Gastrocnemius medialis (tissue), 4 donors: Measurements from ENCODE around the gene COL25A1. TPM values are rescaled to one million over a fixed set of nuclear protein-coding genes. Genes with fewer than 3 reads are reported as not detected.

Experiments
- ATAC-seq, 2 donors: fragments of 150-250 bp; one replicate each; pipeline ENCODE4 v1.9.1; 2016
- DNase-seq, 2 donors: peaks; one replicate each; pipeline ENCODE4 v3.0.0-alpha.2; 2019
- H3K27ac ChIP-seq, 4 donors: fragments of 200-600 bp; sonication (generic); 1 replicate in 1 of 4; 2 replicates in 3 of 4; pipeline ENCODE4 v1.5.1; 2016 to 2018; ENCODE audit warnings: mild to moderate bottlenecking in 2 of 4, moderate library complexity in 1 of 4
- H3K27me3 ChIP-seq, 3 donors: fragments of 200-600 bp; sonication (generic) in 2 of 3; 1 replicate in 1 of 3; 2 replicates in 2 of 3; pipeline versions ENCODE4 v1.5.1 to v1.6.0; 2016 to 2019; ENCODE audit warnings: mild to moderate bottlenecking in 1 of 3, moderate library complexity in 1 of 3
- H3K36me3 ChIP-seq, 2 donors: fragments of 200-600 bp; sonication (generic) in 1 of 2; one replicate each; pipeline ENCODE4 v1.5.1; 2017 to 2018
- H3K4me1 ChIP-seq, 2 donors: fragments of 200-600 bp; sonication (generic) in 1 of 2; one replicate each; pipeline ENCODE4 v1.5.1; 2016 to 2017; ENCODE audit warnings: mild to moderate bottlenecking in 2 of 2
- H3K4me3 ChIP-seq, 4 donors: fragments of 200-600 bp; sonication (generic) in 3 of 4; 1 replicate in 1 of 4; 2 replicates in 3 of 4; pipeline ENCODE4 v1.5.1; 2016 to 2019; ENCODE audit warnings: mild to moderate bottlenecking in 2 of 4
- H3K9me3 ChIP-seq, 3 donors: fragments of 200-600 bp; sonication (generic) in 2 of 3; 1 replicate in 1 of 3; 2 replicates in 2 of 3; pipeline ENCODE4 v1.5.1; 2016 to 2019
- POLR2A ChIP-seq, 2 donors: fragments of 450-650 bp; IDR thresholded peaks; one replicate each; pipeline ENCODE4 v1.6.1; 2017; ENCODE audit warnings: antibody characterized with exemption in 2 of 2, mild to moderate bottlenecking in 2 of 2, moderate library complexity in 2 of 2
- in situ Hi-C, 4 donors: fragments of 200-750 bp; cut with MboI; loops; one replicate each; pipeline versions ENCODE4 v1.15.0 to v1.8.0; 2017; ENCODE audit warnings: low sequenced_read_pairs in 4 of 4
- intact Hi-C: fragments of 100-400 bp; cut with DNase I; formaldehyde crosslinking; loops from one replicate; pipeline ENCODE4 v1.15.1; 2023; ENCODE audit warnings: low total_unique reads
- total RNA-seq, 4 donors: library from RNA; depleted of rRNA; stranded (reverse); fragments of >200 nt; gene quantifications; one replicate each; pipeline versions ENCODE4 v1.1.0 to v1.2.3, GENCODE V29; 2016
- TF ChIP-seq, protein P1 (sequence below), 5 experiments: fragments of 450-650 bp in 3 of 5; fragments of 200-600 bp in 2 of 5; sonication (generic) in 2 of 5; IDR thresholded peaks in 4 of 5; conservative IDR thresholded peaks in 1 of 5; 1 replicate in 4 of 5; 2 replicates in 1 of 5; pipeline ENCODE4 v1.5.1; 2016 to 2019; ENCODE audit warnings: antibody characterized with exemption in 5 of 5, mild to moderate bottlenecking in 3 of 5, moderate library complexity in 3 of 5

COL25A1 gene
- total RNA-seq, 4 donors from 2014 or later: 0.27 to 2.0 (median 0.85) TPM; not detected in 1

DNA sequence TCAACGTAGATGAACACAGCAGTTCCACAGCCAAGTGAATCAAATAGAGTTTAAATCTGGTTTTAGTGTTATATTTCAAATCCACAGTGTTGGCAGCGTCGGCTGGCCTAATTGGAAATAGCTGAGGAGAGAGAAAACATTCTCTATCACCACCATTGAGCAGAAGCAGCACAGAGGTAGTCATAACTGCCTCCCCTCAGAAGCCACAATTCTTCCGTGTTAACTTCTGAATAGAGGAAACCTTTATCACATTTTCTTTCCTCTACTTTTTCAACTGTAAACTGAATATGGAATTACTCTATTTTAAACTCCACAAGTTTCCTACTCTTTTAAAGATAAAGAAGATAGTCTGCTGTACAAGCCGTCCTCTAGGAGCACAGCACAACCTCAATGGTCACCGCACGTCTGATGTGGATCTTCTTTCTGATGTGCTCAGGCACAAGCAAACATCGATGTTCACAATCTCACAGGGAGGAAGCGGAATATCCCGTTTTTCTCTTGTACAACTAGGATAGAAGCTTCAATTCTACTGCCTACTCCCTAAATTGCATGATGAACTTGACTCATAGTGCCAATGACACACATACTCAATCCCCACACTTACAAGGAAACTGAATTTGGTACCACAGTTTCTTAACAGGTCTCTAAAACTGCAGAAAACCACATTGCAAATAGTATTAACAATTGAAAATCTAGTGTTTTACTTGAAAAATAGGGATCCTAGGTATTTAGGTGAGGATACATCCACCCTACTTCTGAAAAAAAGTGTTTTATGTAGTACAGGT, 321.8 kb downstream of the COL25A1 start:
- no peak for ATAC-seq
- TF ChIP-seq POLR2A (IDR thresholded peaks at IDR 0.05): no peak
- TF ChIP-seq, protein P1, sequence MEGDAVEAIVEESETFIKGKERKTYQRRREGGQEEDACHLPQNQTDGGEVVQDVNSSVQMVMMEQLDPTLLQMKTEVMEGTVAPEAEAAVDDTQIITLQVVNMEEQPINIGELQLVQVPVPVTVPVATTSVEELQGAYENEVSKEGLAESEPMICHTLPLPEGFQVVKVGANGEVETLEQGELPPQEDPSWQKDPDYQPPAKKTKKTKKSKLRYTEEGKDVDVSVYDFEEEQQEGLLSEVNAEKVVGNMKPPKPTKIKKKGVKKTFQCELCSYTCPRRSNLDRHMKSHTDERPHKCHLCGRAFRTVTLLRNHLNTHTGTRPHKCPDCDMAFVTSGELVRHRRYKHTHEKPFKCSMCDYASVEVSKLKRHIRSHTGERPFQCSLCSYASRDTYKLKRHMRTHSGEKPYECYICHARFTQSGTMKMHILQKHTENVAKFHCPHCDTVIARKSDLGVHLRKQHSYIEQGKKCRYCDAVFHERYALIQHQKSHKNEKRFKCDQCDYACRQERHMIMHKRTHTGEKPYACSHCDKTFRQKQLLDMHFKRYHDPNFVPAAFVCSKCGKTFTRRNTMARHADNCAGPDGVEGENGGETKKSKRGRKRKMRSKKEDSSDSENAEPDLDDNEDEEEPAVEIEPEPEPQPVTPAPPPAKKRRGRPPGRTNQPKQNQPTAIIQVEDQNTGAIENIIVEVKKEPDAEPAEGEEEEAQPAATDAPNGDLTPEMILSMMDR (IDR thresholded peaks at IDR 0.05 in 4 of 5, conservative IDR thresholded peaks at IDR 0.05 in 1 of 5): no peak
- no peaks in the 10 kb centered on the region for H3K36me3 ChIP-seq
- DNase-seq: no peak
- H3K9me3 ChIP-seq: no peaks in the 10 kb centered on the region
- H3K4me3 ChIP-seq: no peak overlapping the region
- H3K27ac ChIP-seq: no peak overlapping the region
- no peaks in the 10 kb centered on the region for H3K4me1 ChIP-seq
- intact Hi-C loops (no loop called here), in situ Hi-C loops (no loop called here)
- H3K27me3 ChIP-seq: no peaks in the 10 kb centered on the region

DNA sequence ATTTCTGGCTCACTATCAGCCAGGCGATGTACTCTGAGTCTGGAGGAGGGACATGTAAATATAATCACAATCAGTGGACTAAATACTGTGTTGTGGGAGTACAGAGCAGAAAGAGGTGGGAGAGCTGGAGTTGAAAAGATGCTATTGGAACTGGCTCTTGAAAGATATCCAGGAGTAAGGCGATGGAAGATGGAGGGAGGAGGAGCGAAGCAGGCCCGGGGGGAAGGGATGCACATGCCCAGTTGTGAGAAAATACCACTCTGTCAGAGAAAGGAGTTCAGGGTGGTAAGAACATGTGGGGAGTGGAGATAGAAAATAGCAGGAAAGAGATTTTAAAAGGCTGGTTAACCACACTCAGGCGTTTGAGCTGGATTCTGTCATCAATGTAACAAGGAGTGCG, 322.7 kb downstream of the COL25A1 start:
- no peak for ATAC-seq
- Histone ChIP-seq H3K4me3 (no peak overlapping the region), H3K36me3 (no peaks in the 10 kb centered on the region), H3K27ac (no peak overlapping the region), H3K4me1 (no peaks in the 10 kb centered on the region), H3K9me3 (no peaks in the 10 kb centered on the region), H3K27me3 (no peaks in the 10 kb centered on the region)
- no peak for TF ChIP-seq POLR2A (IDR thresholded peaks at IDR 0.05)
- TF ChIP-seq, protein P1 (IDR thresholded peaks at IDR 0.05 in 4 of 5, conservative IDR thresholded peaks at IDR 0.05 in 1 of 5): no peak
- intact Hi-C loops: no loop called here
- no peak for DNase-seq
- in situ Hi-C loops: no loop called here

DNA sequence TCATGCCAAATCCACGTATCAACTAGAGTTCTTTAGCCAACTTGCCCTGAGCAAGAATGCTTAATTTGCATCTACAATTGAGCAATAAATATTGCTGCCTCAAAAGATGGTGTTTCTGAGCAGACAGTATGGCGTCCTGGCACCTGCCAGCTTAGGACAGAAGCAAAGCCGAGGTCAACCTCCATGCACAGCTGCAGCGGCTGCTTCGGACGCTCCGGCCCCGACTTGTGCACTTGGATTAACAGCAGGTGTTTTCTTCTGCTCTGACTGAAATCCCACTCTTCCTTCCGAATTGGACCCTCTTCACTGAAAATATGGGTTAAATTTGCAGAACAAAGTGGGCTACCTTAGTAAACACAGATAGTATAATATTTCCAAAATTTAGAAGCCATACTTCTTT, 324.4 kb downstream of the COL25A1 start:
- TF ChIP-seq, protein P1 (IDR thresholded peaks at IDR 0.05 in 4 of 5, conservative IDR thresholded peaks at IDR 0.05 in 1 of 5): no peak
- no peak for TF ChIP-seq POLR2A (IDR thresholded peaks at IDR 0.05)
- H3K4me3 ChIP-seq: no peak overlapping the region
- intact Hi-C loops: no loop called here
- ATAC-seq (no peak), DNase-seq (no peak)
- H3K27ac ChIP-seq: no peak overlapping the region
- H3K36me3 ChIP-seq: no peaks in the 10 kb centered on the region
- H3K9me3 ChIP-seq: no peaks in the 10 kb centered on the region
- H3K27me3 ChIP-seq: no peaks in the 10 kb centered on the region
- no peaks in the 10 kb centered on the region for H3K4me1 ChIP-seq
- in situ Hi-C loops: no loop called here

DNA sequence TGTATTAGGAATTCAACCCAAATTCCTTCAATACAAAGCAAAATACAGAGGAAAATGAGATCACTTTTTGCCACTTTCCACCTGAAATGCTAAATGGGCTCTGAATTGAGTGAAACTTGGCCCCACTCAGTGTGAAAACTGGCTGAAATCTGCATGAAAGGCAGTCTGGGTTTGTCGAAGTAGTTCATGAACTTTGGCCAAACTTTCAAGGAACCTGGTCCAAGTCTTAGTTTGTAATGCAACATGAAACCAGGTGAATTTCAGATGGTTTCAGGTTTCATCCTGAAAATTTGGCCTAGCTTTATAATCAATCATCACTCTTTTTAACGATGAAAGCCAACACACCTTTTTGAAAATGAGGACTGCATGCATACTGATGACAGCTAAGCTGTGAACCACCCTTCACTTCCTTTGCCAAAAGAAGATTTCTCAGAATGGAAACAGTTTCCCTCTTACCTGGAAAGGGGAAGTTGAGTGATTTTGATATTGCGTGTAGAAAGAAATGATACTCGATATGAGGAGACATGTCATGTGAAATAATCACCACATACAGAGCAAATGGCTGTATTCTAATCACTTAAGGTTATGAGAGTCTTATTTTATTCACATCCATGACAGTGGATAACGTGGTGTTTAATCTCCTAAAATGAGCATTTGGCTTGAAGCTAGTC, 329.7 kb downstream of the COL25A1 start:
- in situ Hi-C loops (no loop called here), intact Hi-C loops (no loop called here)
- H3K27ac ChIP-seq: no peak overlapping the region
- no peak overlapping the region for H3K4me3 ChIP-seq
- no peaks in the 10 kb centered on the region for H3K4me1 ChIP-seq
- no peaks in the 10 kb centered on the region for H3K9me3 ChIP-seq
- ATAC-seq: no peak
- DNase-seq: no peak
- no peaks in the 10 kb centered on the region for H3K36me3 ChIP-seq
- TF ChIP-seq POLR2A (IDR thresholded peaks at IDR 0.05): no peak
- TF ChIP-seq, protein P1 (IDR thresholded peaks at IDR 0.05 in 4 of 5, conservative IDR thresholded peaks at IDR 0.05 in 1 of 5): no peak
- H3K27me3 ChIP-seq: no peaks in the 10 kb centered on the region
